AG09319 (cell line): Measurements from ENCODE around the gene ASB15.

Experiments
- DNase-seq: peaks from one replicate; pipeline ENCODE4 v3.0.0-alpha.2; 2010; ENCODE audit warnings: low read depth; ENCODE audit errors: extremely low read depth
- TF ChIP-seq, protein P1 (sequence below): IDR thresholded peaks from 2 replicates; pipeline ENCODE4 v1.5.1; 2011; ENCODE audit warnings: low read depth, mild to moderate bottlenecking, inconsistent platforms, low read length, moderate library complexity

Gene ASB15

DNA sequence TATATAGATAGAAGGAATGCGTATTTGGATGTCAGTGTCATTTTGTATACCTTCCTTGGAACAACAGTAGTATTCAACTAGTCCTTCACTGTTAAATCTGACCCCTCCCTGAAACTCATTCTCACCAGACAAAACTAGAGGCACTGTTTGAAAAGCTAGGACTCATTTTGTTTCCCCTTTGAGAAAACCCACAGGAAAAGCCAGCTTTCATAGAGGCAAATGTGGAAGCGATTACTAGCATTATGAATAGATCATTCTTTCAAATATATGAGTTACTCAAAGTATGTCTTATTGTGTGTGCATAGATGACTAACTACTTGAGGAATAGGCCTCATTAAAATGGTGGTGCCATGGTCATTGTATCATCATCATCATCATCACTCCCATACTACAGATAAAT is 1.9 kb upstream of the ASB15 start:
- TF ChIP-seq, protein P1, sequence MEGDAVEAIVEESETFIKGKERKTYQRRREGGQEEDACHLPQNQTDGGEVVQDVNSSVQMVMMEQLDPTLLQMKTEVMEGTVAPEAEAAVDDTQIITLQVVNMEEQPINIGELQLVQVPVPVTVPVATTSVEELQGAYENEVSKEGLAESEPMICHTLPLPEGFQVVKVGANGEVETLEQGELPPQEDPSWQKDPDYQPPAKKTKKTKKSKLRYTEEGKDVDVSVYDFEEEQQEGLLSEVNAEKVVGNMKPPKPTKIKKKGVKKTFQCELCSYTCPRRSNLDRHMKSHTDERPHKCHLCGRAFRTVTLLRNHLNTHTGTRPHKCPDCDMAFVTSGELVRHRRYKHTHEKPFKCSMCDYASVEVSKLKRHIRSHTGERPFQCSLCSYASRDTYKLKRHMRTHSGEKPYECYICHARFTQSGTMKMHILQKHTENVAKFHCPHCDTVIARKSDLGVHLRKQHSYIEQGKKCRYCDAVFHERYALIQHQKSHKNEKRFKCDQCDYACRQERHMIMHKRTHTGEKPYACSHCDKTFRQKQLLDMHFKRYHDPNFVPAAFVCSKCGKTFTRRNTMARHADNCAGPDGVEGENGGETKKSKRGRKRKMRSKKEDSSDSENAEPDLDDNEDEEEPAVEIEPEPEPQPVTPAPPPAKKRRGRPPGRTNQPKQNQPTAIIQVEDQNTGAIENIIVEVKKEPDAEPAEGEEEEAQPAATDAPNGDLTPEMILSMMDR, result no peak
- no peak for DNase-seq

DNA sequence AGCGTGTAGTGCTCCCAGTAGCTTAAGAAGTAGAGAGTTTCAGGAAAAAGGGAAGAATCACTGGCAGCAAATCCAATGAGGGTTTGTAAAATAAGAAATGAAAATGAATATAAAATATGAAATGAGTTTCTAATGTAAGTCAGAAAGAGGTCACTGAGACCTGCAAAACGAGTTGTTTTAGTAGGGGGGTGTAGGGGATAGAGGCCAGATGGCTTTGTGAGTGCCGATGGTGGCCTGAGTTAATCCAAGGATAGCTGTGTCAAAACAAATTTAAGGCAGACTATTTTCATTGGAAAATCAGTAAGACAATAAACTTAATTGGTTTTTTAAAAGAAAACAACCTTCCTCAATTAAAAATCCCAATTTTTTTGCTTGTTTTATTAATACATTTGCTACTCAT is 745 bp upstream of the ASB15 start:
- DNase-seq, result no peak
- TF ChIP-seq, protein P1, result no peak

DNA sequence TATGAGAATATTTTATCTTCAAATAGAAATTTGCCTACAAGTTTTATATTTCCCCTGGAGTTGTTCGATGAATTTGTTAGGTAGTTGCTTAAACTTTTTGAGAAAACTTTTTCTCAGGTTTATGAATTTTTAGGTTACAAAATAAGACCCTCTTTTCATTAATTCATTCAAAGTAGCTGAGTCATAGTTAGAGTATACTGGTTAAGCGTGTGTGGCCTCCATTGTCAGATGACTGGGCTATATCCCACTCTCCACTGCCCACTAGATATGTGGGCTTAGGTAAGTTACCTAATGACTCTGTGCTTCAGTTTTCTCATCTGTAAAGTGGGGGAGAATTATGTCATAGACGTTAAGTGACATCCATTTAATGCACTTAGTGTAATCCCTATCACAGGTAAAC is 1.0 kb downstream of the ASB15 start:
- DNase-seq, result no peak
- TF ChIP-seq, protein P1, result no peak

DNA sequence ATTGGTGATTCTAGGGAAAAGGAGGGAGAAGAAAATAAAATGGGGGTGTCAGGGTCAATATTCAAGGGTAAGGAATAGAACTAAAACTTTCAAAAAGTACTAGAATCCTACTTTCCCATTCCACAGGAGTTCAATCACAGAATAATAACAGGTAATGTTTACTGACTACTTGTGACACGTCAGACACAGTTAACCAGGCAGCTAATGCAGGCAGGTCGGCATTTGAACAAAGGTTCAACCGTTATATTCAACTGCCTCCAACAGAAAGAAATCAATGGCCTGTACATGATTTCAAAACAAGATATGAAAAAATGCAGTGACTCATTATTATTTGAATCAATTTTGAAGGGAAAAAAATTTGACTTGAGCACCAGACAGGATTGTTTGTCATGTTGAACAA is 3.1 kb downstream of the ASB15 start:
- TF ChIP-seq, protein P1, result no peak
- no peak for DNase-seq

DNA sequence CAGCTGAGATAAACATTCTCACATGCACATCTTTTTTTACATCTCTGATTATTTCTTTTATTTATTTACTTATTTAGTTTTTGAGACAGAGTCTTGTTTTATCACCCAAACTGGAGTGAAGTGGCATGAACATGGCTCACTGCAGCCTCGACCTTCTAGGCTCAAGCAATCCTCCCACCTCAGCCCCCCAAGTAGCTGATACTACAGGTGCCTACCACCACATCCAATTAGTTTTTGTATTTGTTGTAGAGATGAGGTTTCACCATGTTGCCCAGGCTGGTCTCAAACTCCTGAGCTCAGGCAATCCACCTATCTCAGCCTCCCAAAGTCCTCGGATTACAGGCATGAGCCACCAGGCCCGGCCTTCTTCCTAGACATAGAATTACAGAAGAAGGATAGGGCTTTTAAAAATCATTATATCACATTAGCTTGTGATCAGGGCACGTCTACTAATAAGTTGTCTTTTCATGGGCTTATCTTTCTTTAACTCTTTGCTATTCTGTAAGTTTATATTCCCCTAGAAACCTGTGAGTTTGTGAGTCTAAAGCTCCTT is 5.9 kb downstream of the ASB15 start:
- DNase-seq, result no peak
- TF ChIP-seq, protein P1, result no peak

DNA sequence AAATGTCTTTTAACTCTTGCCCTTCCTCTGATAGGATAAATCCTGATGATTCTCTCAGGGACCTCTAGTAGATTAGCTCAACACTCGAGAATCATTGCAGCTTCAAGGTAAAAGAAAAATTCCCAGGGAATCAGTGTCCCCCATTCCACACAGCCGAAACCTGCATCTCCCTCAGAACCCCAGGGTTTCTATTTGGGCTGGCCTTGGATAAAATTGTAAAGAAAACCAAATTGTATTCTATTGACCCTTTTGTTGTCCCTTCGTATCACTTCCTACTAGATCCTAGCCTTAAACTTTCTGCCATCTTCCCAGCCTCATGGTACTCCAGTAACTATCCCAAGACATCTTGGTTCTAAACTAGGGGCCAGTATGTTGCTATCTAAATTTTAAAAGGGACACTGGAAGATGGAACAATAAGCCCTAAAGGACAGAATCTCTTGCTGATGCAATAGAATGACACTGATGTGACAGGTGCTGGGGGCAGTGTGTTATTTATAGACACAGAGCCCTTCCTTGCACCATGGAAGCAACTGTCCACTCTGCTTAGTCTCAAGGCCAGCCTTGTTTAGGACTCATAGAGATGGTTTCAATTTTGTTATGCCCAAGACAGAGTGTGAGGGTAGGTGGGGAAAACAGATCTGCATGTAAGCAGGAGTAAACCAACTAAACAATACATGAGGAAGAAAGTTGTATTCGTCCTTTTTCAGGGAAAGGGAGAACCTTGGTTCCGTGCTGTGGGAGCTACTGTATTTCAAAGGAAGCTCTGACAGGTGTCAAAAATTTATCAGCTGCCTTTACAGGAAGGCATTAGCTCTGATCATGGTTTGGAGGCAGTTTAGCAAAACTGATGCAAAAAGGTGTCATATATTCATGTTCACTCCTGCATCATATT is 7.6 kb downstream of the ASB15 start:
- no peak for DNase-seq
- TF ChIP-seq, protein P1, result no peak

DNA sequence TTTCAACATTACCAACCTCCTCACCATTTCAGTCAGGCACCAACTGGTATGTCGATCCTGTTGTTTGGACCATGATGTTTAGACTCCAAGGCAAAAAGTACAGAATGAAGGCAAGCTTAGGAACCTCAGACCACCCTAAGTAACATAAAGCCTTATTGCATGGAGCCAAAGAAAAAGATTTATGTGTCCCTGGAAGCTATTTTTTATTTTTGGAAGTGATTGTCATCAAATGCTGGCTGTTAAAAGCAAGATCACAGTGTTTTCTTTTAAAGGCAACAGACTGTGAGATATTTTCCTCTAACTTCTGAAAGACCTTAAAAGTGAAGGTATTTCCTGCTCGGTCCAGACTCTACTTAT is 8.2 kb downstream of the ASB15 start:
- TF ChIP-seq, protein P1, result no peak
- no peak for DNase-seq
